ENCODE data around the gene YTHDC1.
"Not testable (repeated sequence)": the region's sequence is repeated elsewhere in the genome, so short reads cannot be mapped to it uniquely, and the experiment has no call there.

Gene YTHDC1

DNA sequence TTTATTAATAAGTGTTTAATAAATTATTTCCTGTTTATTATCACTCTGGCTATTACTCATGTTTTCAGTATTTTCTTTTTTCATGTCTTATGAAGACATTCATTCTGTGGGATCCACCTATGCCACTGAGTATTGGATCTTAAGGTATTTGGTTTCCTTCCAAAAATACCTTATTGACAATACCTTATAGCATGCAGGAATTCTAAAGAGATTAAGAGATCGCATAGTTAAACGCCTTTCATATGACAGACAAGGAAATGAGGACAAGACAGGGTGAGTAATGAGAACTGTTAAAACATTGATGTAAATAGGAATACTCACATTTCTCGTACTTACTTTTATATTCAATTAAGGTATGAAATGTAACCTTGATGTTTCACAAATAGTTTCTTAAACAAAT is 66.2 kb downstream of the YTHDC1 start:
- H3K4me3 ChIP-seq (replicated peaks in 1 of 2; ENCODE audit: low read depth in 2 of 2, low read length in 2 of 2), result no peak overlapping the region
- DNase-seq (ENCODE audit: low read depth in 2 of 2), result no peak
- TF ChIP-seq, protein P1, sequence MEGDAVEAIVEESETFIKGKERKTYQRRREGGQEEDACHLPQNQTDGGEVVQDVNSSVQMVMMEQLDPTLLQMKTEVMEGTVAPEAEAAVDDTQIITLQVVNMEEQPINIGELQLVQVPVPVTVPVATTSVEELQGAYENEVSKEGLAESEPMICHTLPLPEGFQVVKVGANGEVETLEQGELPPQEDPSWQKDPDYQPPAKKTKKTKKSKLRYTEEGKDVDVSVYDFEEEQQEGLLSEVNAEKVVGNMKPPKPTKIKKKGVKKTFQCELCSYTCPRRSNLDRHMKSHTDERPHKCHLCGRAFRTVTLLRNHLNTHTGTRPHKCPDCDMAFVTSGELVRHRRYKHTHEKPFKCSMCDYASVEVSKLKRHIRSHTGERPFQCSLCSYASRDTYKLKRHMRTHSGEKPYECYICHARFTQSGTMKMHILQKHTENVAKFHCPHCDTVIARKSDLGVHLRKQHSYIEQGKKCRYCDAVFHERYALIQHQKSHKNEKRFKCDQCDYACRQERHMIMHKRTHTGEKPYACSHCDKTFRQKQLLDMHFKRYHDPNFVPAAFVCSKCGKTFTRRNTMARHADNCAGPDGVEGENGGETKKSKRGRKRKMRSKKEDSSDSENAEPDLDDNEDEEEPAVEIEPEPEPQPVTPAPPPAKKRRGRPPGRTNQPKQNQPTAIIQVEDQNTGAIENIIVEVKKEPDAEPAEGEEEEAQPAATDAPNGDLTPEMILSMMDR (IDR thresholded peaks at IDR 0.05; ENCODE audit: low read depth, low read length), result no peak

- no peak for DNase-seq (ENCODE audit: low read depth in 2 of 2)
- no peak overlapping the region for H3K4me3 ChIP-seq (replicated peaks in 1 of 2; ENCODE audit: low read depth in 2 of 2, low read length in 2 of 2)
- TF ChIP-seq, protein P1 (IDR thresholded peaks at IDR 0.05; ENCODE audit: low read depth, low read length), result no peak
Observed at GRCh38 chr4:68283095-68283494, 66.8 kb downstream of the YTHDC1 start.

GRCh38 chr4:68281796-68282740 is 67.8 kb downstream of the YTHDC1 start:
- not testable (repeated sequence) for H3K4me3 ChIP-seq (replicated peaks in 1 of 2; ENCODE audit: low read depth in 2 of 2, low read length in 2 of 2); DNase-seq (ENCODE audit: low read depth in 2 of 2)

- DNase-seq (ENCODE audit: low read depth in 2 of 2), result no peak
- H3K4me3 ChIP-seq (replicated peaks in 1 of 2; ENCODE audit: low read depth in 2 of 2, low read length in 2 of 2), result no peak overlapping the region
- TF ChIP-seq, protein P1 (IDR thresholded peaks at IDR 0.05; ENCODE audit: low read depth, low read length), result no peak
Observed at GRCh38 chr4:68278029-68278428, 71.9 kb downstream of the YTHDC1 start.

GRCh38 chr4:68277627-68278026 is 72.3 kb downstream of the YTHDC1 start:
- H3K4me3 ChIP-seq (replicated peaks in 1 of 2; ENCODE audit: low read depth in 2 of 2, low read length in 2 of 2), result no peak overlapping the region
- no peak for DNase-seq (ENCODE audit: low read depth in 2 of 2)
- TF ChIP-seq, protein P1 (IDR thresholded peaks at IDR 0.05; ENCODE audit: low read depth, low read length), result no peak

DNA sequence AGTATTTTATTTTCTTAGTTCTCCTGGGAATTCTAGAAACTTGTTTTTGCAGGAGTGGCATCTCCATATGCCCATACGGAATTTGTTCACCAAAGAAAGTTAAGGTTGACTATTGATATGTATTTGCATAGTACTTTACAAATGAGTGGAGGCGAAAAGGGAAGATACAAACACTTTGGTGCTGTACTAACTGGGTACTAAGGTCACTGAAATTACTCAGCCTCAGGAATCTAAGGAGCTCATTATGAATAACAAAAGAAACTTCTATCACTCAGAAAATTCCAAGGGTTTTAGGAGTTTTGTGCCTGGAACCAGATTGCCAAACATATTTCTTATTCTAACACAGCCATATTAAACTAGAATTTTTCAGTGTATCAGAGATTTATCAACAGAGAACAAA is 77.0 kb downstream of the YTHDC1 start:
- peak in 1 of 2 donors; percentile 5 for DNase-seq (ENCODE audit: low read depth in 2 of 2)
- TF ChIP-seq, protein P1 (IDR thresholded peaks at IDR 0.05; ENCODE audit: low read depth, low read length), result no peak
- no peak overlapping the region for H3K4me3 ChIP-seq (replicated peaks in 1 of 2; ENCODE audit: low read depth in 2 of 2, low read length in 2 of 2)

DNA sequence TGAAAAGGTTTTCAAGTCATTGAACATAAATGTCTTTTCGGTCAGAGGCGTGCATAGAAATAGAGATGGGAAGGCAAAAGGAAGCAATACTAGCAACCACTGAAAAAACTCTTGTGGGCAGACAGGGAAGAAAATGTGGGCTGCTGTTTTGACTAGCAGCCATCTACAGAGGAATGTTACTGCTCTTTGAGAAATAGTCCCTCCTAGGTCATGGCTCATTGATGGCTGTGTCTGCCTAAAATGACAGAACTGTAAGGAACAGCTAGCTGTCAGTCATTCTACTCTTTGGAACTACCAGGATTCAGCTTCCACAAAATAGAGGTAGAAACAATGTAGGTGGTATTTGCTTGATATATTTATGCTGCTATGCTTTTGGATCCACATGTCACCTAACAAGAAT is 77.5 kb downstream of the YTHDC1 start:
- peak overlapping the region; percentile 15 to 25 for H3K4me3 ChIP-seq (replicated peaks in 1 of 2; ENCODE audit: low read depth in 2 of 2, low read length in 2 of 2)
- peak; percentile 7 to 14 for DNase-seq (ENCODE audit: low read depth in 2 of 2)
- TF ChIP-seq, protein P1 (IDR thresholded peaks at IDR 0.05; ENCODE audit: low read depth, low read length), result no peak
